ENCODE measurements around the gene RASA3.

The RASA3 gene

GRCh38 chr13:113973218-113974164, 158.9 kb downstream of the RASA3 start, which contains the start of gene C13orf46:
Gene C13orf46, minus strand, starts transcription at chr13:113974076. Its CDS starts 79 bp downstream, at chr13:113973997.
- no peak for DNase-seq

GRCh38 chr13:113972451-113973217, 159.8 kb downstream of the RASA3 start:
- no peak for DNase-seq

GRCh38 chr13:113971471-113972231, 160.8 kb downstream of the RASA3 start:
- DNase-seq, result no peak

GRCh38 chr13:113970810-113971470, 161.5 kb downstream of the RASA3 start:
- DNase-seq, result no peak

GRCh38 chr13:113969973-113970611, 162.3 kb downstream of the RASA3 start:
- no peak for DNase-seq

- no peak for DNase-seq
Observed at GRCh38 chr13:113969311-113969972, 163.0 kb downstream of the RASA3 start.

- no peak for DNase-seq
Observed at GRCh38 chr13:113968463-113969310, 163.7 kb downstream of the RASA3 start.

GRCh38 chr13:113967729-113968462, 164.5 kb downstream of the RASA3 start:
- DNase-seq, result no peak

- DNase-seq, result no peak
Observed at GRCh38 chr13:113967206-113967720, 165.2 kb downstream of the RASA3 start.

- DNase-seq, result no peak
Observed at GRCh38 chr13:113965968-113966884, 166.2 kb downstream of the RASA3 start.

- DNase-seq, result no peak
Observed at GRCh38 chr13:113965383-113965874, 167.0 kb downstream of the RASA3 start.

- no peak for DNase-seq
Observed at GRCh38 chr13:113964251-113964995, 168.0 kb downstream of the RASA3 start.

GRCh38 chr13:113963376-113963775, 169.0 kb downstream of the RASA3 start:
- DNase-seq, result no peak

- no peak for DNase-seq
Observed at GRCh38 chr13:113962975-113963374, 169.4 kb downstream of the RASA3 start.

GRCh38 chr13:113962386-113962785, 170.0 kb downstream of the RASA3 start:
- no peak for DNase-seq

GRCh38 chr13:113960276-113960948, 172.0 kb downstream of the RASA3 start:
- no peak for DNase-seq

- DNase-seq, result no peak
Observed at GRCh38 chr13:113959198-113959597, 173.2 kb downstream of the RASA3 start.
